CD4-positive, alpha-beta T cell treated with Interleukin-4 for 1 hour (primary cell): ENCODE data around the gene WBP1.
"Not testable (repeated sequence)": the region's sequence is repeated elsewhere in the genome, so short reads cannot be mapped to it uniquely, and the experiment has no call there.

Experiments used
- DNase-seq, 2 donors: peaks; one replicate each; pipeline ENCODE4 v3.0.0-alpha.2; 2020 to 2022

WBP1 gene

DNA sequence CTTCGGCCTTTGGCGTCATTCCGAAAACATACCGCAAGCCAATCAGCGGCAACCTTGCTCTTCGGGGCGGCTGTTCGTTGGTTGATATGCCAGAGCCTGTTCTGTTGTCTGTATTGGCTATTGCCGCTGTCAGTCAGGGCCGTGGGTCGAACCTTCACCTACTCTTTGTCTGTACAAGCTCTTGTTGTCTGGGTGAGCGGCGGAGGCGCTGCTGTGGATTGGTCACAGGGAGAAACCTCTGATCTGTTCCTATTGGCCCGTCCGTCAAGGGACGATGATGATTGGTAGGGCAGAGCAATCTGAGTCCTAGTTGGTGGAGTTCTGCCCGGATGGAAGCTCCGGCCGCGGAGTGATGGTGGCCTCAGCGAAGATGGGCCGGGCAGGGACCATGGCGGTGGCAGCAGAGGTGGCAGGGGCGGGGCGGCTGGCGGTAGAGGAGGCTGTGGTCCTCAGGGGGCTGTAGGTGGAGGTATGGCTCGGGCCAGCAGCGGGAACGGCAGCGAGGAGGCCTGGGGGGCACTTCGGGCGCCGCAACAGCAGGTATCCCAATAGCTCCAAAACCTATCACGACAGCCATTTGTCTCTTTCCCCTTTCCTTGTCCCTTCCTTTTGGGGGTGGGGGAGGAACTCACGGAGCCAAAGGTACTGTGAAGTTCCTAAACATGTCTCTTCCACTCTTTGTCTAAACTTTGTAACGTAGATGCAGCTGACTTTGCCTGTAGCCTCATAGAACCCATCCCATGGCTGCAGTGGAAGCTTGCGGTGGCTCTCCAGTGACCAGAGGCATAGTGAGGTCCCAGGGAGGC, at the start of gene WBP1:
TSS of gene WBP1 (plus strand) at position 307 of the 806 bp plus-strand sequence. CDS start at position 472, 165 bp downstream.
- DNase-seq: peak; percentile 100

GRCh38 chr2:74413001-74413698, 45.1 kb upstream of the WBP1 start:
- no peak for DNase-seq

DNA sequence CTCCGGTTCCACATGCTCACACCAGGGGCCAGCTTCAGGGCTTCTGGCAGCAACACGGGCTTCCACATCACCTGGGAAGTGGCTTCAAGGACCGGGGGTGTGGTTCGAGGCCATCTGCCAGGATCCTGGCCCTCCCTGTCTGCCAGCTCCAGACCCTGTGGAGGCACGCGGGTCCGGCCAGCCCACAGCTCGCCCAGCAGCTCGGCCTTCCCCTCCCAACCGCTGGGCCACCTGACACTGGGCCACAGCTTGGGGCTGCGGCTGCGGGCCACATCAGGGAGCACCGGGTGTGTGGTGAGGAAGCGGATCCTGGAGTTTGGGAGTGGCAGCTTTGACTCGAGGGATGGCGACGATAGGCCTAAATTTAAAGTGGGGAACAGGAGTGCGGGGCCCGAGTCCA, 43.8 kb upstream of the WBP1 start:
- DNase-seq: no peak

- peak in 1 of 2 donors; percentile 35 for DNase-seq
These were observed 43.1 kb upstream of the WBP1 start for GRCh38 chr2:74414881-74415761.

GRCh38 chr2:74415762-74416395, 42.4 kb upstream of the WBP1 start:
- DNase-seq: no peak

DNA sequence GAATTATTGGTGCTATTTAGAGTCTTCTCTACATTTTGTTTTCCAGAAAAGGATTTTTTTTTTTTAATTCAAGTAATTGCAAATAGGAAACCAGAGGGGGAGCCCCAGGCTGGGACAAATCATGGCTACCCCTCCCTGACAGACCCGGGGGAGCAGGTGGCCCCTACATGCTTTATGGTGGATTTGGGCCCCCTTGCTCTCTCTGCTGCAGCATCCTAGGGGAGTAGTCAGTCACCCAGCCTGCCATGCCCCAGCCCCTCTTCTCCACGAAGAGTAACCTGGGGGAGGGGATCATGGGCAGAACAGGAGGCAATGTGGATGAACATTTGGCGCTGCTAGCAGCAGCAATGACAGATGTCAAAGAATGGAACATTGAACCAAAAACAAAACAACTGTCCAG, 41.5 kb upstream of the WBP1 start:
- peak in 1 of 2 donors; percentile 20 for DNase-seq

GRCh38 chr2:74417197-74417596, 41.0 kb upstream of the WBP1 start:
- no peak for DNase-seq

DNA sequence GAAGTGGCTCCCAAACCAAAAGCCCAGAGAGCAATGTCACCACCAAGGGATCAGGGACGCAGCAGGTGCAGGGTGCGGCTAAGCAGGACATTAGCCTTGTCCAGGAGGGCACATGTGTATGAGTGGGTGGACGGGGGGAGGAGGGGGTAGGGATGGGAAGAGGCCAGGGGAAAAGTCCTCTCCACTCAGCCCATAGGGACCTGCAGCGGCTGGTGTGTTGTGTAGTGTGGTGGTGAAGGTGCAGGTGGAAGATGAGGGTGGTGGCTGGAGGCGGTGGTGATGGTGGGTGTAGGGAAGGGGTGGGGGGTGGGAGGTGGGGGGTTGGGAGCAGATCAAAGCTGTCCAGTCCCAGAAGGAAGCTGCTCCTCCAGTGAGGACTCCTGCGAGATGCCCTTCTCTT, 40.5 kb upstream of the WBP1 start:
- no peak for DNase-seq

GRCh38 chr2:74418312-74418711, 39.9 kb upstream of the WBP1 start:
- no peak for DNase-seq

GRCh38 chr2:74419345-74419744, 38.9 kb upstream of the WBP1 start:
- no peak for DNase-seq

DNA sequence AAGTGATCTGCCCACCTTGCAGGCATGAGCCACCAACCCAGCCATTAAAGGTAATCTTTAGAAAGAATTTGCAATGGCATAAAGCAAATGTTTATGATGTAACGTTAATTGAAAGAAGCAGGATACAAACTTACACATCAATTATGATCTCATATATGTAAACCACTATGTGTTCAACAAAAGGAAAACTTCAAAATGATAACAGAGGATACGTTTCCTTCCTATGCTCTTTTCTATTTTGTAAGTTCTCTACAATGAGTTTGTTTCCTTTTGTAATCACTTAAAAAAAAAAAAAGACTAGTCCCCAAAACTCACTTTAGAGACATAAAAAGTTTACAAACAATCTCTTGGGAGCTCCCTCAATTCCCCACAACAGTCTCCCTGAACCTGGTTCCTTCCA, 38.2 kb upstream of the WBP1 start:
- no peak for DNase-seq

- DNase-seq: not testable (repeated sequence)
These were observed 37.7 kb upstream of the WBP1 start for GRCh38 chr2:74420443-74421103.

- peak; percentile 94 to 95 for DNase-seq
These were observed 36.9 kb upstream of the WBP1 start, which contains the start of the genes C2orf81 and WDR54 for GRCh38 chr2:74421221-74421870. C2orf81 (minus strand) TSS chr2:74421619; CDS start chr2:74421560, 59 bp downstream. WDR54 (plus strand) TSS chr2:74421730; CDS start chr2:74422154, 424 bp downstream.

DNA sequence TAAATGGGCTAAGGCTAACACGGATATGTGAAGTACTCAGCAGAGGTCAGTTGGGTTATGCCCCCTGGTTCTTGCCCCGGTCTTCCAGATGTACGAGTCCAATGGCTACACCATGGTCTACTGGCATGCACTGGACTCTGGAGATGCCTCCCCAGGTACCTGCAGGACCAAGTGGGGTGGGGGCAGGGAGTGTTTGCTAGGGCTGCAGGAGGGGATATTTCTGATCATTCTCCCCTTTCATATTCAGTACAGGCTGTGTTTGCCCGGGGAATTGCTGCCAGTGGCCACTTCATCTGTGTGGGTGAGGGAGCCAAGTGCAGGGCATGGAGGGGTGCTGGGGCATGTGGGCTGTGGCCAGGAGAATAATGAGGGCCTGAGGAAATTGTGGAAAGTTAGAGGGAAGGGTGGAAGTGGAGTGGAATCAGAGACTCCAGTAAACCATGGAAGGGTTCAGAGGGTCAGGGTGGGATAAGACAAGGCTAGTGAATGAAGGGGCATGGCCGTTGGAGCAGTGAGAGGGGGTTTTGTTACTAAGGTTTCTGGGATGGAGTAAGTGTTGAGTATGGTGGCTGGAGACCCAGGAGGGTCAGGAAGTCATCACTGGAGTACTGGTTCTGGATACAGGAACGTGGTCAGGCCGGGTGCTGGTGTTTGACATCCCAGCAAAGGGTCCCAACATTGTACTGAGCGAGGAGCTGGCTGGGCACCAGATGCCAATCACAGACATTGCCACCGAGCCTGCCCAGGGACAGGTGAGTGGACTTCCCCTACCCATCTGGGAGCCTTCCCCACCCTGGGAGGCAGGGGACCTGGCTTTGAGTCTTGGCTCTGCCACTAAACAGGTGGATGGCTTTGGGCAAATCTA, 34.8 kb upstream of the WBP1 start:
- DNase-seq: no peak

DNA sequence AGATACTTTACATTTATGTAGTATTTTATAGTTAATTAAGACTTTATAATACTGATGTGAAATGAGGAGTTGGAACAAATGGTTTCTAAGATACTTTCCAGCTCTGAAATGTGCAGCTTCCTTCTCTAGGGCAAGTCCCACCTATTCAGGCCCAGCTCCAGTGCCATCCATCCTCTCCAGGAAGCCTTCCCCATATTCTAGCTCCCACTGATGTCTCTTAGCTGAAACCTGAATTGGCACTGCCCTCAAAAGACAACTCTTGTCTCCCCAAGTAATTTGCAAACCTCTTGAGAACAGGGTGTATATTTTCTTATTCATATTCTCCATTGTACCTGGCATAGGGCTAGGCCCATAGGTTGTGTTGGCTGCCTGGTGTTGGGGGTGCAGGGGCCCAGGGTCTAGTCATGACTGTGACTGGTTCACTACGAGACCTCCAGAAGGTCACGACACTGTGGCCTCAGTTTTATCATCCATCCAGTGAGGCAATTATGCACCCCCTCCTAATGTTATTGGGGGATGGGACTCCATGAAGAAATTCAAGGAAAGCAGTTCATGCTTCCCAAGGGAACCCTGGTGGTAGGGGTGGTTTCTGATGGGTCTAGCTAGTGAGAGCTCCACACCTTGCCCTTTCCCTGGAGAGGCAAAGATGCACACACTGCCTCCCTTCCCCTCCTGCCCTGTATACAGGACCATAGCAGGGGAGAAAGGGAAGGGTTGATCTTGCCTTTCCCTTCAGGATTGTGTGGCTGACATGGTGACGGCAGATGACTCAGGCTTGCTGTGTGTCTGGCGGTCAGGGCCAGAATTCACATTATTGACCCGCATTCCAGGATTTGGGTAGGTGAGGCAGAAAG, 33.9 kb upstream of the WBP1 start:
- DNase-seq: no peak

DNA sequence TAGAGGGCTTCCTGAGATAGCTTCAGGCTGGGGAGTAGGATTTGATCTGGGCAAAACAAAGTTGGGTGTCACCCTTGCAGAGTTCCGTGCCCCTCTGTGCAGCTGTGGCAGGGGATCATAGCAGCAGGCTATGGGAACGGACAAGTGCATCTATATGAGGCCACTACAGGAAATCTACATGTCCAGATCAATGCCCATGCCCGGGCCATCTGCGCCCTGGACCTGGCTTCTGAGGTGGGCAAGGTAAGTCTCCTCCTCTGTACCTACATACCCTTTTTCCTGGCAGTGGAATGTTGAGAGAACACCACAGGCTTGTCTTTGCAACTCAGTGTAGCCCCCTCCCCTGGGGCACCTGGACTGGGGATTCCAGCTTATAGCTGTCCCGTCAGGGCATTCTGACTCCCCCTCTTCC, 33.2 kb upstream of the WBP1 start:
- DNase-seq: no peak

GRCh38 chr2:74425523-74425922, 32.7 kb upstream of the WBP1 start:
- no peak for DNase-seq

- DNase-seq: no peak
These were observed 32.0 kb upstream of the WBP1 start for GRCh38 chr2:74426181-74426758.

DNA sequence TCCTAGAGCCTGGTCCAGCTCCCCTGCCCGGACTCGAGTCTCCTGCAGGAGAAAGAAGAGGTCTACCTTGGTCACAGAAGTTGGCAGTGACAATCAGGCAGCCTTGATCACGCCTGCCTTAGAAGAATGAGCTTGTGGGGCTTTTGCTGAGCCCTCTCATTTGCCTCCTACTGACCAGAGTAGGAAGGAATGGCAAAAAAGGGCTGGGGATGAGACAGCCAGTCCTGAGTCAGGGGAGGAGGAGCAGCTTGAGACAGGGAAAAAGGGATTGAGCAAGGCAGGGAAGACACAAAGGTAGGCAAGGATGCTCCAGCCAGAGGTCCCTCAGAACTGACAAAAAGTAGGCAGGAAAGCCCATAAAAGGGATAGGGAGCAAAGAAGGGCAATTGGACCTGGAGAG, 30.7 kb upstream of the WBP1 start:
- no peak for DNase-seq
